SK-N-MC (cell line): ENCODE results near the gene SP5.
"Not testable (repeated sequence)": the region's sequence is repeated elsewhere in the genome, so short reads cannot be mapped to it uniquely, and the experiment has no call there.

ENCODE experiments used
- DNase-seq: peaks from one replicate; pipeline ENCODE4 v3.0.0-alpha.2; 2011; ENCODE audit warnings: low read depth, low spot score
- H3K27ac ChIP-seq: fragments of 200-600 bp; sonication (generic); 2 replicates; pipeline ENCODE4 v1.5.1; 2016; ENCODE audit warnings: mixed run types
- H3K36me3 ChIP-seq: fragments of 200-600 bp; sonication (generic); 2 replicates; pipeline ENCODE4 v1.6.1; 2017; ENCODE audit warnings: antibody characterized with exemption, low read length, mixed read lengths; ENCODE audit not compliant: insufficient read depth
- H3K4me3 ChIP-seq: fragments of 200-600 bp; sonication (generic); 2 replicates; pipeline ENCODE4 v1.5.1; 2016
- H3K9ac ChIP-seq: fragments of 200-600 bp; sonication (generic); 2 replicates; pipeline ENCODE4 v1.8.0; 2017; ENCODE audit warnings: mixed run types, mixed read lengths; ENCODE audit not compliant: insufficient read length
- H3K9me3 ChIP-seq: fragments of 200-600 bp; sonication (generic); 2 replicates; pipeline ENCODE4 v1.6.1; 2017; ENCODE audit warnings: low read depth, mild to moderate bottlenecking, antibody characterized with exemption, low read length, moderate library complexity, mixed read lengths
- EZH2 ChIP-seq: fragments of 200-600 bp; sonication (generic); IDR thresholded peaks from one replicate; pipeline ENCODE4 v1.6.1; 2017; ENCODE audit warnings: antibody characterized with exemption
- FOXP2 ChIP-seq: optimal IDR thresholded peaks from 2 replicates; pipeline ENCODE3; 2011; ENCODE audit warnings: mild to moderate bottlenecking, moderate library complexity; ENCODE audit not compliant: insufficient read depth; ENCODE audit errors: extremely low read length, control extremely low read depth
- POLR2AphosphoS5 ChIP-seq: IDR thresholded peaks from 2 replicates; pipeline ENCODE4 v1.6.1; 2012; ENCODE audit warnings: mild to moderate bottlenecking, low read depth, low read length, borderline replicate concordance

The SP5 gene

DNA sequence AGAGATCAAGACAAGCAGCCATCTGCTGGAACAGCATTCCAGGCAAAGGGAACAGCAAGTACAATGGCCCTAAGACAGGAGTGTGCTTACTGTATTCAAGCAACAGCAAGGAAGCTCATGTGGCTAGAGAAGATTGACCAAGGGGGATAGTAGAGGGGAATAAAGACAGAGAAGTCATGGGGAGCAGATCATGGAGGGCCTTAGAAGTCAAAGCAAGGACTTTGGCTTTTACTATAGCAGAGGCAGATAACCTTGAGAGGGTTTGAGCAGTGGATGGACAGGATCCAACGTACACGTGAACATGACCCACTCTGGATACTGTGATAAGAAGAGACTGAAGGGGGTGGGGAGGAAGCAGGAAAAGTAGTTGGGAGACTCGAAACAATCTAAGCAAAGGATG is 26.9 kb downstream of the SP5 start:
- Histone ChIP-seq H3K27ac (no peak overlapping the region), H3K36me3 (no peaks in the 10 kb centered on the region), H3K9me3 (no peaks in the 10 kb centered on the region), H3K9ac (no peak overlapping the region), H3K4me3 (no peak overlapping the region)
- no peak for DNase-seq
- TF ChIP-seq FOXP2 (no peak), POLR2AphosphoS5 (no peak), EZH2 (no peak)

DNA sequence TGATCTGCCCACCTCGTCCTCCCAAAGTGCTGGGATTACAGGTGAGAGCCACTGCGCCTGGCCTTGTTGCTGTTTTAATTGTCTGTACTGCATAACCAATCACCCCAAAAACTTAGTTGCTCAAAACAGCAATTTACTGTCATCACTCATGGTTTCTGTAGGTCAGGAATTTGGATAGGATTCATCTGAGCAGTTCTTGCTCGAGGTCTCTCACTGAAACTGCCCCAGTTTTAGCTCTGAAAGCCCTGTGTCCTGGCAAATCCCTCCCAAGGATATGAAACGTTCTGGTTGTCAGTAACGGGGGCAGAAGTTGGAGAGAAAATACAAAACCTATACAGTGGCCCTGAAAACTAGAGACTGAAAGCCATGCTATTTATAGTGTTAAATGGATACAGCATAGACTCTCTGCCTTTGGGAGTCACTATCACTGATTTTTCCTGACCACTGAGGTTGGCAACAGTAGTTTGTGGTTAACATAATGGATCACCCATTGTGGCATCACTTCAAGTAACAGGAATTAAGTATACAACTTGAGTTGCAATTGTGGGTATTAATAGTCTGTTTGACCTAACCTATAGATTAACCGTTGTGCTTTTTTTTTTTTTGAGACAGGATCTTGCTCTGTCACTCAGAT is 27.9 kb downstream of the SP5 start:
- TF ChIP-seq POLR2AphosphoS5: no peak
- no peak for TF ChIP-seq EZH2
- Histone ChIP-seq H3K27ac (no peak overlapping the region), H3K9me3 (no peaks in the 10 kb centered on the region), H3K4me3 (no peak overlapping the region), H3K36me3 (no peaks in the 10 kb centered on the region), H3K9ac (no peak overlapping the region)
- no peak for DNase-seq

DNA sequence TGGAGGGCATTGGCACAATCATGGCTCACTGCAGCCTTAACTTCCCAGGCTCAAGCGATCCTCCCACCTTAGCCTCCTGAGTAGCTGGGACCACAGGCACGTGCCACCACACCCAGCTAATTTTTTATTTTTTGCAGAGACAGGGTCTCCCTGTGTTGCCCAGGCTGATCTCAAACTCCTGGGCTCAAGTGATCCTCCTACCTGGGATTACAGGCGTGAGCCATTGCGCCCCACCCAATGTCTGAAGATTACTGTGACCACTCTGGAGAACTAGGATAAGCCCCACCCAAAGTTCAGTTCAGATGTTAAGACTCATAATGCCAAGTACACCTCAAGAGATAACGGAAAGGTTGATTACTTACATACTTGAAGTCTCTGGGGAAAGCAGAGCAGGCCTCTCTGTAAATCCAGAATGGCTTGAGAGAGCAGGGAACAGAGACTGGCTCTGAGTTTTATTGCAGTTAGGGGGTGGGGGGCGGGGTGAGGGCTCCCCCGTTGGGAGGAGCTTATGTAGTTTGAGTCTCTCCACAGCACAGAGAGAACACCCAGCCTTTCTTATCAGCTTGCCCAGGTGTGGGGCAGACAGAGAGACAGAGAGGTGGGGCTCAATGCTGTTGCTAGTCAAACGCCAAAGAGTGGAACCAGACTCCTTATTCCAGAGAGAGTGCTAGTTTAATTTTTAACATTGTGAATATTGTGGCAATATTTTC is 28.5 kb downstream of the SP5 start:
- Histone ChIP-seq H3K36me3 (no peaks in the 10 kb centered on the region), H3K27ac (no peak overlapping the region), H3K9ac (no peak overlapping the region), H3K9me3 (no peaks in the 10 kb centered on the region), H3K4me3 (no peak overlapping the region)
- DNase-seq: no peak
- no peak for TF ChIP-seq FOXP2
- TF ChIP-seq EZH2: no peak
- no peak for TF ChIP-seq POLR2AphosphoS5

DNA sequence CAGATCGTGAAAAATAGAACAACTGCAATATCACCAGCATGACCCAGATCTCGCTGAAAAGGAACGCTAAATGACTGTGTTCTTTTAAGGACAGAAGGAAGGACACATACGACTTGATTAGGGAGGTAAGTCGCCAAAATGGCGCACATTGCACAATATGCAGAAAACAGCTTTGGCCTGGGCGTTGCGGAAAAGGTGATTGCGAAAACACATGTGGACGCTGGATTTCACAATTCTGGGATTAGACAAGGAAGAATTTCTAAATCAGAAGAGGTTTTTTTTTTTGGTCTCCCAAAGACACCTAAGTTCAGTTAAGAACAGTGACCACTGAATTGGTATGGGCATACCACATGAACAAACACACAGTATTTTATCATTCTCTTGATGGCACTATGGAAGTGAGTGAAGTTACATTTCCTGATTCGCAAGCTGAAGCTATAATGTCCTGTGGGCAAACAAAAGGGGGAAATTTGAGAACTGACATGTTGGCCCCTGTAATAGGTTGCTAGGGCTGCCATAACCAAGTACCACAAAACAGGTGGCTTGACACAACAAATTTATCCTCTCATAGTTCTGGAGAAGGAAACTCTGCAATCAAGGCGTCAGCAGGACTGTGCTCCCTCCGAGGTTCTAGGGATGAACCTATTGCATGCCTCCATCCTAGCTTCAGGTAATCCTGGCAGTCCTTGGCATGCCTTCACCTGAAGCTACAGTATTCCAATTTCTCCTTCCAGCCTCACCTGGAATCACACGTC is 29.3 kb downstream of the SP5 start:
- H3K27ac ChIP-seq: no peak overlapping the region
- TF ChIP-seq FOXP2 (no peak), POLR2AphosphoS5 (no peak), EZH2 (no peak)
- H3K36me3 ChIP-seq: no peaks in the 10 kb centered on the region
- H3K9me3 ChIP-seq: no peaks in the 10 kb centered on the region
- no peak overlapping the region for H3K4me3 ChIP-seq
- no peak for DNase-seq
- H3K9ac ChIP-seq: no peak overlapping the region

DNA sequence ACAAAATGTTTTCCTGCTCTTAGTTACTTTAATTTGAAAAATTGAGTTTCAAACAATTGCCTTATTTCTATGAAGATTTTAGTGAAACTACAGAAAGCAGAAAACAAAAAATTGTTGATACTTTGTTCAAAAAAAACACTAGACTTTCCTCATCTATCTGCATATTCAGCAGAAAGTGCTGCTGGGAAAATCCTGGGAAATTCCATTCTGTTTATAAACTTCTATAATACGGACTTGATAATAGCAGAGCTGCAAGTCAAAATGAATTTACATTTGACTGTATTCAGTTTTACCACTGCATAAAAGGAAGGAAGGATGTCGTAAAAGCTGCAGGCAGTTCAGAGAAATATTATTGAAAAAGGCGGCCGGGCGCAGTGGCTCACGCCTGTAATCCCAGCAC is 30.2 kb downstream of the SP5 start:
- no peak for TF ChIP-seq POLR2AphosphoS5
- no peak for TF ChIP-seq EZH2
- no peak for TF ChIP-seq FOXP2
- Histone ChIP-seq H3K4me3 (no peak overlapping the region), H3K27ac (no peak overlapping the region), H3K36me3 (no peaks in the 10 kb centered on the region), H3K9ac (no peak overlapping the region), H3K9me3 (no peaks in the 10 kb centered on the region)
- DNase-seq: no peak

DNA sequence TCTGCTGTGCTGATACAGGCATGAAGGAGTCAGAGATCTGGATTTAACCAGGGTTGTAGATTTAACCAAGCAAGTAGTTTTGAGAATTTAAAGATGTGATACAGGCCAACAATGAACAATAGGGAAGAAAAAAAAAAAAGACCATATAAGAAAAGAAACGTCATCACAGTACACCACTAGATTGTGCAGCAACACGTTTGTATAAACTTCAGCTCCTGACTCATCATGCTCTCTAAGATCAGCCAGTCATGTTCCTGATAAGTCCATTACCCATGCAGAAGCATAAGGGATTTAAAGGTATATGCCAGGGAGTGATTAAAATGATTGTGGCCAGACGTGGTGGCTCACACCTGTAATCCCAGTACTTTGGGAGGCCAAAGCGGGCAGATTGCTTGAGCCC is 32.8 kb downstream of the SP5 start:
- no peaks in the 10 kb centered on the region for H3K36me3 ChIP-seq
- H3K9ac ChIP-seq: no peak overlapping the region
- H3K27ac ChIP-seq: no peak overlapping the region
- no peak overlapping the region for H3K4me3 ChIP-seq
- no peak for DNase-seq
- TF ChIP-seq FOXP2 (no peak), POLR2AphosphoS5 (no peak), EZH2 (no peak)
- no peaks in the 10 kb centered on the region for H3K9me3 ChIP-seq

DNA sequence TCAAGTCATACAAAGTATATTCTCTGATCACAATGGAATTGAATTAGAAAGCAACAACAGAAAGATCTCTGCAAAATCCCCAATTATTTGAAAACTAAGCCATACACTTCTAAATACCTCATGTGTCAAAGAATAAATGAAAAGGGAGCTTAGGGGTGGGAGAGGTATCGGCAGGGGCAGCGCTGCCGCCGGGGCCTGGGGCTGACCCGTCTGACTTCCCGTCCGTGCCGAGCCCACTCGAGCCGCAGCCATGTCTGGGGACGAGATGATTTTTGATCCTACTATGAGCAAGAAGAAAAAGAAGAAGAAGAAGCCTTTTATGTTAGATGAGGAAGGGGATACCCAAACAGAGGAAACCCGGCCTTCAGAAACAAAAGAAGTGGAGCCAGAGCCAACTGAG is 36.4 kb downstream of the SP5 start:
- not testable (repeated sequence) for H3K4me3 ChIP-seq

DNA sequence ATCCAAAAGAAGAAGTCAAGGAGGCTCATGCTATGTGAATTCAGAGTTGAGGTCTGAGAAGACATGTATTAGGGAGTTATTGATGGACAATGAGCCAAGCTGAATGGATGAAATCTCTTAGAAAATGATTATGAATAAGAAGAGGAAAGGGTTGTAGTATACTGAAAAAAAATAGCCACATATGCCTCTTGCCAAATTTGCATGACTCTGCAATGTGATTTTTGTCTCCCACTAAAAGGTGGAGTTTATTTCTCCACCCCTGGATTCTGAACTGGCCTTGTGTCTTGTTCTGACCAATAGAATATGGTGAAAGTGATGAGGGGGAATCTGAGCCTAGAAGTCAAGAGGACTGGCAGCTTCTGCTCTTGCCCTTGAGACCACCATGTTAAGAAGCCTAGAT is 46.4 kb downstream of the SP5 start:
- Histone ChIP-seq H3K36me3 (no peaks in the 10 kb centered on the region), H3K4me3 (no peak overlapping the region), H3K9ac (no peak overlapping the region), H3K27ac (no peak overlapping the region), H3K9me3 (no peaks in the 10 kb centered on the region)
- no peak for TF ChIP-seq POLR2AphosphoS5
- TF ChIP-seq FOXP2: no peak
- TF ChIP-seq EZH2: no peak
- DNase-seq: no peak

More for the DNA sequence above, 36.4 kb downstream of the SP5 start:
- not testable (repeated sequence) for H3K36me3 ChIP-seq, H3K9ac ChIP-seq, H3K9me3 ChIP-seq, DNase-seq, H3K27ac ChIP-seq
